CD4-positive, alpha-beta memory T cell (primary cell): ENCODE results near the gene ERICH6. TPM values are rescaled to one million over a fixed set of nuclear protein-coding genes. Genes with fewer than 3 reads are reported as not detected.

Experiments used
- CTCF ChIA-PET: fragments of 350-600 bp; sonication (Branson Sonifier 250); formaldehyde crosslinking; loops from one replicate; lab custom pipeline; 2021; ENCODE audit warnings: inconsistent platforms; ENCODE audit not compliant: partially characterized antibody; lab: Charles Lee
- POLR2A ChIA-PET: fragments of 350-600 bp; sonication (Branson Sonifier 250); formaldehyde crosslinking; loops from one replicate; lab custom pipeline; 2021; ENCODE audit not compliant: partially characterized antibody; lab: Charles Lee
- DNase-seq, 5 donors: peaks; one replicate each; pipeline versions ENCODE4 v3.0.0 to v3.0.0-alpha.2; 2020 to 2022; ENCODE audit warnings: mixed read lengths in 1 of 5
- H3K27ac ChIP-seq: one replicate; pipeline ENCODE4 v1.7.0; 2013; ENCODE audit warnings: low read depth, low read length
- H3K27me3 ChIP-seq: 2 replicates; pipeline ENCODE4 v1.7.0; 2013; ENCODE audit warnings: mild to moderate bottlenecking, low read length, moderate library complexity; ENCODE audit not compliant: insufficient read depth
- H3K36me3 ChIP-seq: 2 replicates; pipeline ENCODE4 v1.7.0; 2013; ENCODE audit warnings: mild to moderate bottlenecking, low read length, moderate library complexity; ENCODE audit not compliant: insufficient read depth
- H3K4me1 ChIP-seq: 2 replicates; pipeline ENCODE4 v1.7.0; 2013; ENCODE audit warnings: mild to moderate bottlenecking, low read length, moderate library complexity; ENCODE audit not compliant: insufficient read depth
- H3K4me3 ChIP-seq, 2 donors: one replicate each; pipeline ENCODE4 v1.7.0; 2013; ENCODE audit warnings: low read length in 2 of 2, mild to moderate bottlenecking in 1 of 2
- H3K9me3 ChIP-seq, 2 donors: one replicate each; pipeline ENCODE4 v1.7.0; 2013; ENCODE audit warnings: low read length in 2 of 2, control low read depth in 1 of 2; ENCODE audit not compliant: control insufficient read depth in 1 of 2
- H3K27ac Mint-ChIP-seq, 7 donors: one replicate each; pipeline ENCODE4 v1.8.0; 2020 to 2021; ENCODE audit warnings: mixed read lengths in 7 of 7, mild to moderate bottlenecking in 6 of 7, inconsistent platforms in 3 of 7, moderate library complexity in 3 of 7
- H3K27me3 Mint-ChIP-seq, 2 donors: one replicate each; pipeline ENCODE4 v1.8.0; 2020 to 2021; ENCODE audit warnings: mixed read lengths in 2 of 2
- H3K36me3 Mint-ChIP-seq, 2 donors: one replicate each; pipeline ENCODE4 v1.8.0; 2020 to 2021; ENCODE audit warnings: mixed read lengths in 2 of 2, inconsistent platforms in 1 of 2, mild to moderate bottlenecking in 1 of 2
- H3K4me1 Mint-ChIP-seq, 4 donors: one replicate each; pipeline ENCODE4 v1.8.0; 2020 to 2021; ENCODE audit warnings: mixed read lengths in 4 of 4, mild to moderate bottlenecking in 1 of 4
- H3K4me3 Mint-ChIP-seq, 8 donors: one replicate each; pipeline ENCODE4 v1.8.0; 2020 to 2021; ENCODE audit warnings: mixed read lengths in 8 of 8, mild to moderate bottlenecking in 7 of 8, moderate library complexity in 6 of 8, inconsistent platforms in 3 of 8
- H3K9me3 Mint-ChIP-seq, 8 donors: one replicate each; pipeline ENCODE4 v1.8.0; 2020 to 2021; ENCODE audit warnings: mixed read lengths in 8 of 8, mild to moderate bottlenecking in 5 of 8, inconsistent platforms in 3 of 8, moderate library complexity in 1 of 8
- intact Hi-C: fragments of 100-400 bp; cut with micrococcal nuclease; formaldehyde crosslinking; loops from one replicate; pipeline ENCODE4 v1.15.1; 2023
- polyA plus RNA-seq, 2 donors: library from polyadenylated mRNA; unstranded; fragments of 300-500 nt; fragmentation: Illumina TruSeq; gene quantifications; one replicate each; pipeline ENCODE4 v1.2.3, GENCODE V29; 2021
- total RNA-seq, 2 experiments: library from RNA; stranded (reverse); gene quantifications; one replicate each; pipeline ENCODE4 v1.2.3, GENCODE V29; 2021

ERICH6 gene
- total and polyA plus RNA-seq, 4 experiments from 2014 or later, result 0.75 TPM; not detected in 3

DNA sequence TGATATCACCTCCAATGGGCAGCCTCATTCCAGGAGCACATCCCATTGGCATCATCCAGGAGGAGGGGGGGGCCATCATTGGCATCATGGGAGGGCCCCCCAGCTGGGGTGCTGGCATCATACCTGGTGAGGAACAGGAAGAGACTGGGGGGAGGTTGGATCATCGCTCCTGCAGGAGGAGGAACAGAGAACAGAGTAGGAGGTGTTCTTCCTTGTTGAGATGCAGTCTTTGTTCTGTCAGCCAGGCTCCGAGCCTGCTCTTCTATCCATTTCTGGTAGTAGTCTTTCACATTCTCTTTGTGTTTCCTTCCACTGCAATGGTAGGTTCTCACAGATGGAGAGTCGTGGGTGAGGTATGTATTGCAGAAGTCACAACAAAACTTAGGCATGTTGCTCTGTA is 16.7 kb upstream of the ERICH6 start:
- Histone ChIP-seq H3K9me3 (no peaks in the 10 kb centered on the region), H3K4me1 (peaks cover 12% of the 10 kb centered on the region), H3K27me3 (no peaks in the 10 kb centered on the region), H3K36me3 (no peaks in the 10 kb centered on the region), H3K4me3 (no peak overlapping the region), H3K27ac (no peak overlapping the region)
- Mint-ChIP-seq H3K9me3 (peaks cover 0 to 15% (median 6%) of the 10 kb centered on the region in 8 donors), H3K27ac (no peak overlapping the region), H3K36me3 (no peaks in the 10 kb centered on the region), H3K4me3 (no peak overlapping the region), H3K4me1 (peaks cover 6 to 11% (median 8%) of the 10 kb centered on the region in 4 donors), H3K27me3 (no peaks in the 10 kb centered on the region)
- CTCF ChIA-PET, result interaction anchor here (0.7 to 6.1 kb wide), 14 partner anchors 11 to 428 kb away, joined by 3 to 54 read pairs (median 6); partner anchors contain the start of gene SIAH2
- POLR2A ChIA-PET, result interaction anchor here (1.2 to 2.9 kb wide), 2 partner anchors 16 to 43 kb away, joined by 3 to 25 read pairs; partner anchors contain the start of gene SIAH2
- no peak for DNase-seq
- intact Hi-C loops, result loop anchor here (2.0 kb wide), 2 partner anchors 366 to 562 kb away; no protein-coding TSS in a partner anchor

DNA sequence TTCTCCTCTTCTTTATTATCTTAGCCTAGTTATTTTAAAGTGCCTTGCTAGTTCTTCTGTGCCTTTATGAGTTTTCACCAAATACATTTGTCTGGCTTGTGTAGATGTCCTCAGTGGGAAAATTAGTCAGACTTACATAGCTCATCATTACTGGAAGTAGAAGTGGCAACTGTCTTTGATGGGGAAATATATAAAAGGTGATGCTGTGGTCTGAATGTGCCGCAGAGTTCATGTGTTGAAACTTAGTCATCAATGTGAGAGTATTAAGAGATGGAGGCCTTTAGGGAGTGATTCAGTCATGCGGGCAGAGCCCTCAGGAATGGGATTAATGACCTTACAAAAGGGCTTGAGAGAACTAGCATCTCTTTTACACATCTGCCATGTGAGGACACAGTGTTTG is 6.4 kb upstream of the ERICH6 start:
- Histone ChIP-seq H3K27ac (no peak overlapping the region), H3K36me3 (no peaks in the 10 kb centered on the region), H3K9me3 (no peaks in the 10 kb centered on the region), H3K4me1 (no peaks in the 10 kb centered on the region), H3K27me3 (no peaks in the 10 kb centered on the region), H3K4me3 (no peak overlapping the region)
- H3K36me3 Mint-ChIP-seq, result peaks cover 36 to 60% of the 10 kb centered on the region in 2 donors
- H3K27ac Mint-ChIP-seq, result no peak overlapping the region
- H3K4me1 Mint-ChIP-seq, result peaks cover 3 to 13% (median 7%) of the 10 kb centered on the region in 4 donors
- CTCF ChIA-PET, result interaction anchor here (0.5 to 2.3 kb wide), 3 partner anchors 8 to 217 kb away, joined by 3 to 8 read pairs (median 3); no protein-coding TSS in a partner anchor
- intact Hi-C loops, result no loop called here
- H3K27me3 Mint-ChIP-seq, result no peaks in the 10 kb centered on the region
- peaks cover 0 to 22% (median 15%) of the 10 kb centered on the region in 8 donors for H3K9me3 Mint-ChIP-seq
- POLR2A ChIA-PET, result no interaction called here
- no peak for DNase-seq
- H3K4me3 Mint-ChIP-seq, result no peak overlapping the region

- no peaks in the 10 kb centered on the region for H3K36me3 ChIP-seq
- H3K27me3 ChIP-seq, result no peaks in the 10 kb centered on the region
- peak overlapping the region; percentile 78 to 88 for H3K4me3 ChIP-seq
- Mint-ChIP-seq H3K27me3 (no peaks in the 10 kb centered on the region), H3K36me3 (peaks cover 12 to 15% of the 10 kb centered on the region in 2 donors), H3K4me1 (peaks cover 11 to 30% (median 19%) of the 10 kb centered on the region in 4 donors), H3K4me3 (peak overlapping the region; percentile 92 to 99 (median 96)), H3K9me3 (peaks cover 0 to 2% (median 0%) of the 10 kb centered on the region in 8 donors), H3K27ac (peak overlapping the region; percentile 94 to 99 (median 98))
- POLR2A ChIA-PET, result interaction anchor here (0.6 to 4.8 kb wide), 16 partner anchors 9 to 295 kb away, joined by 3 to 94 read pairs (median 4); partner anchors contain the start of genes EIF2A, SELENOT, SERP1 and SIAH2
- peaks cover 14% of the 10 kb centered on the region for H3K4me1 ChIP-seq
- CTCF ChIA-PET, result interaction anchor here (0.7 to 3.1 kb wide), 8 partner anchors 19 to 522 kb away, joined by 3 to 16 read pairs (median 4); partner anchors contain the start of genes SELENOT and SIAH2
- peak overlapping the region; percentile 82 for H3K27ac ChIP-seq
- intact Hi-C loops, result loop anchor here (1.0 to 10.0 kb wide), 5 partner anchors 60 to 295 kb away; partner anchors contain the start of genes EIF2A, SELENOT, SERP1 and SIAH2
- peak; percentile 48 to 71 (median 52) for DNase-seq
- H3K9me3 ChIP-seq, result no peaks in the 10 kb centered on the region
Observed at GRCh38 chr3:150703299-150703755, 393 bp downstream of the ERICH6 start.

DNA sequence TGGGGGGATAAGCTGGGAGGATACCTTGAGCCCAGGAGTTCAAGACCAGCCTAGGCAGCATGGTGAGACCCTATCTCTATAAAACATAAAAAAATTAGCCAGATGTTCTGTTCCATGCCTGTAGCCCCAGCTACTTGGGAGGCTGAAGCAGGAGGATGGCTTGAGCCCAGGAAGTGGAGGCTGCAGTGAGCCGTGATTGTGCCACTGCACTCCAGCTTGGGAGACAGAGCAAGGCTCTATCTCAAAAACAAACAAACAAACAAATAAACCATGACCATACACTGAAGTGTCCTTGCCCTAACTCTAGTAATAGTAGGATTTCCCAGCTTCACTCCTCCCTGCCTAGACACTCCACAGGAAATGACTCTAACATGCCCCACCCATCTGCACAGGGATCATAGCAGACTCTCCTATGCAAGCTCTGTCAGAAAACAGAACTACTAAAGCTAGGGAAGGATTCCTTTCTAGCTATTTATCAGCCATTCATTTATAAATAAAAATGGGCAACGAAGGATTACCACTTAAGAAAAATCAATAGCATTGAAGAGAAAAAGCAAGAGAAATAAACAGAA is 4.6 kb downstream of the ERICH6 start:
- Mint-ChIP-seq H3K9me3 (peaks cover 0 to 4% (median 0%) of the 10 kb centered on the region in 8 donors), H3K4me3 (no peak overlapping the region), H3K27ac (no peak overlapping the region), H3K36me3 (peaks cover 0 to 8% of the 10 kb centered on the region in 2 donors), H3K27me3 (peaks cover 0 to 2% of the 10 kb centered on the region in 2 donors), H3K4me1 (peaks cover 7 to 18% (median 10%) of the 10 kb centered on the region in 4 donors)
- ChIA-PET CTCF (no interaction called here), POLR2A (interaction anchor here (1.7 kb wide), 1 partner anchor 96 kb away, joined by 5 read pairs; the partner anchor contains the start of gene SELENOT)
- intact Hi-C loops, result no loop called here
- H3K27ac ChIP-seq, result no peak overlapping the region
- H3K9me3 ChIP-seq, result no peaks in the 10 kb centered on the region
- no peak overlapping the region for H3K4me3 ChIP-seq
- DNase-seq, result no peak
- no peaks in the 10 kb centered on the region for H3K36me3 ChIP-seq
- H3K27me3 ChIP-seq, result no peaks in the 10 kb centered on the region
- H3K4me1 ChIP-seq, result peaks cover 10% of the 10 kb centered on the region

DNA sequence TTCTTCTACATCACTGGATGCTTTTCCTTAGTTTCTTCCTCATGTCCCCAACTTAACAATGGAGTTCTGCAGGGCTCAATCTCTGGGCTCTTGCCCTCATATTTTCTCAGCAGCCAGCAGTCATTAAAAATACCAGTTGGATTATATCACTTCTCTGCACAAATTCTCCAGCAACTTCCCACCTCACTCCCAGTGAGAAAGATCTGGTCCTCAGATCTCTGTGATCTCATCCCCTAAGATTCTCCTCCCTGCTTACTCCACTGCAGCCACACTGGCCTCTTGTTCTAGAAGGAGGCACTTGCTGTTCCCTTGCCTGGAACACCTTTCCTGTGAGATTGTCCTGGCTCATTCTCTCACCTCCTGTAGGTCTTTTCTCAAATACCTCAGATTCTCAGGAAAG is 6.1 kb downstream of the ERICH6 start:
- ChIA-PET POLR2A (no interaction called here), CTCF (no interaction called here)
- DNase-seq, result no peak
- Histone ChIP-seq H3K4me1 (peaks cover 3% of the 10 kb centered on the region), H3K27ac (no peak overlapping the region), H3K27me3 (no peaks in the 10 kb centered on the region), H3K9me3 (no peaks in the 10 kb centered on the region), H3K4me3 (no peak overlapping the region), H3K36me3 (no peaks in the 10 kb centered on the region)
- peaks cover 0 to 2% of the 10 kb centered on the region in 2 donors for H3K27me3 Mint-ChIP-seq
- H3K36me3 Mint-ChIP-seq, result peaks cover 0 to 5% of the 10 kb centered on the region in 2 donors
- H3K9me3 Mint-ChIP-seq, result peaks cover 0 to 4% (median 0%) of the 10 kb centered on the region in 8 donors
- no peak overlapping the region for H3K4me3 Mint-ChIP-seq
- H3K4me1 Mint-ChIP-seq, result peaks cover 3 to 6% (median 3%) of the 10 kb centered on the region in 4 donors
- H3K27ac Mint-ChIP-seq, result peak overlapping the region in 1 of 7 donors; percentile 10
- intact Hi-C loops, result no loop called here

GRCh38 chr3:150691414-150692040 is 12.2 kb downstream of the ERICH6 start:
- Histone ChIP-seq H3K27me3 (no peaks in the 10 kb centered on the region), H3K4me1 (no peaks in the 10 kb centered on the region), H3K27ac (no peak overlapping the region), H3K36me3 (no peaks in the 10 kb centered on the region), H3K9me3 (no peaks in the 10 kb centered on the region), H3K4me3 (no peak overlapping the region)
- Mint-ChIP-seq H3K27ac (no peak overlapping the region), H3K27me3 (peaks cover 0 to 3% of the 10 kb centered on the region in 2 donors), H3K4me1 (no peaks in the 10 kb centered on the region), H3K9me3 (peaks cover 0 to 9% (median 4%) of the 10 kb centered on the region in 8 donors), H3K36me3 (peaks cover 0 to 5% of the 10 kb centered on the region in 2 donors), H3K4me3 (no peak overlapping the region)
- intact Hi-C loops, result no loop called here
- POLR2A ChIA-PET, result no interaction called here
- no peak for DNase-seq
- CTCF ChIA-PET, result interaction anchor here (1.2 kb wide), 1 partner anchor 79 kb away, joined by 3 read pairs; no protein-coding TSS in a partner anchor

GRCh38 chr3:150687613-150688012 is 16.1 kb downstream of the ERICH6 start:
- H3K9me3 Mint-ChIP-seq, result peaks cover 0 to 8% (median 3%) of the 10 kb centered on the region in 8 donors
- POLR2A ChIA-PET, result no interaction called here
- H3K27ac Mint-ChIP-seq, result no peak overlapping the region
- no peaks in the 10 kb centered on the region for H3K4me1 ChIP-seq
- intact Hi-C loops, result no loop called here
- H3K36me3 ChIP-seq, result no peaks in the 10 kb centered on the region
- DNase-seq, result no peak
- no peak overlapping the region for H3K4me3 ChIP-seq
- H3K9me3 ChIP-seq, result no peaks in the 10 kb centered on the region
- peaks cover 0 to 1% of the 10 kb centered on the region in 2 donors for H3K27me3 Mint-ChIP-seq
- no peaks in the 10 kb centered on the region for H3K27me3 ChIP-seq
- H3K27ac ChIP-seq, result no peak overlapping the region
- H3K36me3 Mint-ChIP-seq, result no peaks in the 10 kb centered on the region
- no peaks in the 10 kb centered on the region for H3K4me1 Mint-ChIP-seq
- CTCF ChIA-PET, result no interaction called here
- no peak overlapping the region for H3K4me3 Mint-ChIP-seq
